ENCODE results near the gene SOX6.
"Not testable (repeated sequence)": the region's sequence is repeated elsewhere in the genome, so short reads cannot be mapped to it uniquely, and the experiment has no call there.

SOX6 gene

DNA sequence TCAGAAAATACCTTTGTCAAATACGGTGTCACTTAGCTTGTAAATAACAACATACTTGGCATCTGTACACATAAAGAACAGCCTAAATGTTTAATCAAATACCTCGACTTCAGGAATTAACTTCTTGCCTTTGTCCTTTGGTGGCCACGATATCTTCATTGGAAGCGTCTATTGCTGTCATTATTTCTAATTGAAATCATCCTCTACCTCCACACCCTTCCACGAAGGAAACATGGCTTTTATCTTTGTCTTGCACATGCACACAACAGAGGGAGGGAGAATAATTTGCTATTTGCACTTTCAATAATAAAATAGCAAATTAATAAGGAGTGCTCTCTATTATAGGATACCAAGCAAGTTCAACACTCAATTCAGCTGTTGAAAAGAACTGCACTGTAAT lies 25.8 kb upstream of the SOX6 start:
- H3K9me3 ChIP-seq (ENCODE audit: low read length): no peaks in the 10 kb centered on the region

DNA sequence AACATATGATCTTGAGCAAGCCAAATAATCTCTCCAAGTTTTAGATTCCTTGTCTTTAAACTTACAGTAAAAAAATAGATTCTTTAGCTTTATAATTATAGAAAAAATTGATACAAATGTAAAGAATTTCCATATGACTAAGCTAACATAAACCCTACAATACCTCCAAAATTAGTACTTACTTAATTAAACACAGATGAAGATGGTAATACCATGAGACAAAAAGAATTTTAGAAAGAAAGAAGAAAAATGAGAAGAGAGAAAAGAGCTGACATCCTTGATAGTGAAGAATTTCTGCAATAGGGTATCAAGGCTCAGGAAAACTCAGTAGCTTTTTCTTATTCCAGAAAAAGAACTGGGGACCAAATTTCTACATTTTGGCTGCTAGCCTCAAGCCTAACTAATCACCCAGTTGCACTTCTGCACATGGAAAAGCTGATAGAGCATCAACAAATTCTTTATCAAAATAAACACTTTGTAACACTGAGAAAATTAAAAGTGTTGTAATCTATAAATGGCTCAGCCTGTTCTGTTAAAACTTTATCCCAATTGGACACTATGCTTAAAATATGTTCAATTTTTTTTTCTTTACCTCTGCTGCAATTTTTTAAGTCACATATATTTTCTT lies 24.7 kb upstream of the SOX6 start:
- Histone ChIP-seq H3K27me3 (ENCODE audit: insufficient read depth, low read length) (no peaks in the 10 kb centered on the region), H3K9me3 (ENCODE audit: low read length) (no peaks in the 10 kb centered on the region), H3K36me3 (ENCODE audit: insufficient read depth, low read length) (no peaks in the 10 kb centered on the region), H2AFZ (ENCODE audit: low read depth, low read length) (no peak overlapping the region), H3K4me1 (ENCODE audit: insufficient read depth, low read length) (no peaks in the 10 kb centered on the region), H3K4me3 (ENCODE audit: low read length) (no peak overlapping the region)

More for the DNA sequence above, 25.8 kb upstream of the SOX6 start:
- H3K27me3 ChIP-seq (ENCODE audit: insufficient read depth, low read length): no peaks in the 10 kb centered on the region
- H3K4me1 ChIP-seq (ENCODE audit: insufficient read depth, low read length): no peaks in the 10 kb centered on the region
- no peak overlapping the region for H2AFZ ChIP-seq (ENCODE audit: low read depth, low read length)
- H3K36me3 ChIP-seq (ENCODE audit: insufficient read depth, low read length): no peaks in the 10 kb centered on the region
- no peak overlapping the region for H3K4me3 ChIP-seq (ENCODE audit: low read length)

- Histone ChIP-seq H2AFZ (ENCODE audit: low read depth, low read length) (no peak overlapping the region), H3K27me3 (ENCODE audit: insufficient read depth, low read length) (no peaks in the 10 kb centered on the region), H3K4me3 (ENCODE audit: low read length) (no peak overlapping the region), H3K36me3 (ENCODE audit: insufficient read depth, low read length) (no peaks in the 10 kb centered on the region), H3K9me3 (ENCODE audit: low read length) (no peaks in the 10 kb centered on the region), H3K4me1 (ENCODE audit: insufficient read depth, low read length) (no peaks in the 10 kb centered on the region)
These were observed 22.6 kb upstream of the SOX6 start for GRCh38 chr11:16378906-16379305.

- H3K36me3 ChIP-seq (ENCODE audit: insufficient read depth, low read length): no peaks in the 10 kb centered on the region
- H3K27me3 ChIP-seq (ENCODE audit: insufficient read depth, low read length): no peaks in the 10 kb centered on the region
- H3K4me1 ChIP-seq (ENCODE audit: insufficient read depth, low read length): no peaks in the 10 kb centered on the region
- no peak overlapping the region for H2AFZ ChIP-seq (ENCODE audit: low read depth, low read length)
- no peaks in the 10 kb centered on the region for H3K9me3 ChIP-seq (ENCODE audit: low read length)
- H3K4me3 ChIP-seq (ENCODE audit: low read length): no peak overlapping the region
These were observed 21.4 kb upstream of the SOX6 start for GRCh38 chr11:16377746-16378145.

- H3K4me3 ChIP-seq (ENCODE audit: low read length); H2AFZ ChIP-seq (ENCODE audit: low read depth, low read length); H3K27me3 ChIP-seq (ENCODE audit: insufficient read depth, low read length); H3K36me3 ChIP-seq (ENCODE audit: insufficient read depth, low read length); H3K4me1 ChIP-seq (ENCODE audit: insufficient read depth, low read length); H3K9me3 ChIP-seq (ENCODE audit: low read length): not testable (repeated sequence)
These were observed 19.3 kb upstream of the SOX6 start for GRCh38 chr11:16375664-16376063.

DNA sequence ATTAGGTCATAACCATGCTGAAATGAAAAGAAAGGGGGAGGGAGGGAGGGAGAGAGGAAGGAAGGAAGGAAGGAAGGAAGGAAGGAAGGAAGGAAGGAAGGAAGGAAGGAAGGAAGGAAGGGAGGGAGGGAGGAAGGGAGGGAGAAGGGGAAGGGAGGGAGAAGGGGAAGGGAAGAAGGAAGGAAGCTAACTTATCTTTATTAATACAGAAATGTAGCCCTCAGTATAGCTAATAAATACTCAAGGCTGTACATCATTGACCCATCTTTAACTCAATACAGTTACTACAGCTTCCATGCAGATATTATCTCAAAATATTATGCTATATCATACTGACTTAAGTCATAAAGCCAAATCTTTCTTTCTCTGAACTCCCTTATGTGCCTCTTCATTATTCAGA lies 17.4 kb upstream of the SOX6 start:
- Histone ChIP-seq H2AFZ (ENCODE audit: low read depth, low read length) (no peak overlapping the region), H3K9me3 (ENCODE audit: low read length) (no peaks in the 10 kb centered on the region), H3K4me3 (ENCODE audit: low read length) (no peak overlapping the region), H3K27me3 (ENCODE audit: insufficient read depth, low read length) (no peaks in the 10 kb centered on the region), H3K4me1 (ENCODE audit: insufficient read depth, low read length) (no peaks in the 10 kb centered on the region), H3K36me3 (ENCODE audit: insufficient read depth, low read length) (no peaks in the 10 kb centered on the region)

GRCh38 chr11:16372355-16372754 lies 16.0 kb upstream of the SOX6 start:
- H3K27me3 ChIP-seq (ENCODE audit: insufficient read depth, low read length): no peaks in the 10 kb centered on the region
- no peaks in the 10 kb centered on the region for H3K4me1 ChIP-seq (ENCODE audit: insufficient read depth, low read length)
- H2AFZ ChIP-seq (ENCODE audit: low read depth, low read length): no peak overlapping the region
- no peaks in the 10 kb centered on the region for H3K9me3 ChIP-seq (ENCODE audit: low read length)
- H3K4me3 ChIP-seq (ENCODE audit: low read length): no peak overlapping the region
- H3K36me3 ChIP-seq (ENCODE audit: insufficient read depth, low read length): no peaks in the 10 kb centered on the region

- H2AFZ ChIP-seq (ENCODE audit: low read depth, low read length): no peak overlapping the region
- H3K9me3 ChIP-seq (ENCODE audit: low read length): no peaks in the 10 kb centered on the region
- no peaks in the 10 kb centered on the region for H3K27me3 ChIP-seq (ENCODE audit: insufficient read depth, low read length)
- H3K4me3 ChIP-seq (ENCODE audit: low read length): no peak overlapping the region
- peaks cover 8% of the 10 kb centered on the region for H3K4me1 ChIP-seq (ENCODE audit: insufficient read depth, low read length)
- no peaks in the 10 kb centered on the region for H3K36me3 ChIP-seq (ENCODE audit: insufficient read depth, low read length)
These were observed 10.9 kb upstream of the SOX6 start for GRCh38 chr11:16367252-16367651.

DNA sequence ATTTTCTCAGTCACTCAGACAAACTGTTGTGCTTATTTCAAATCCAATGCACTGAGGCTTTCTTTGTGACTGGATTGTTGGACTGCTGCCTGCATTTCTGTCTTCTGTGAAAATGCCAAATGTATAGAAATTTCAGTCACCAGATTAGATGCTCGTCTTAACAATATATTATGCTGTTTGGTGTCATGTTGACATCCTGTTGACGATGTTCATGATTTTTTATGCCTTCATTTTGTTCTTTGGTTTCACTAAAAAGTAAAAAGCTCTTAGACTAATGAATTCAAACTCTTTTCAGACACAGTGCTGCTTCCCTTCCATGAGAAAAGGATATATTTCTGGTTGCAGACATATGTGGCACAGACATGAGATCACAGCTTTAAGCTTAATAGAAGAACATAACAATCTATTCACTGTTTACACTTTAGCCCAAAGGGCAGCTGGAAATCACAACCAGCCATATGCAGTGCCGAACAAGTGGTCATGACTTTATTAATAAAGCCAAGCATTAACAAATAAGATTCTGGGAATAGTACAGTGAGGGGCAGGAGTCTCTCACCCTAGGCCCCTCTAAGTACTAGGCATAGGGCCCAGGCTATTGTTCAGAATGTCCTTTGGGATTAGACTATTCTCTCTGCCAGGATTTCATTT lies 9.4 kb upstream of the SOX6 start:
- H3K27me3 ChIP-seq (ENCODE audit: insufficient read depth, low read length): no peaks in the 10 kb centered on the region
- no peaks in the 10 kb centered on the region for H3K9me3 ChIP-seq (ENCODE audit: low read length)
- peaks cover 8% of the 10 kb centered on the region for H3K4me1 ChIP-seq (ENCODE audit: insufficient read depth, low read length)
- H3K4me3 ChIP-seq (ENCODE audit: low read length): no peak overlapping the region
- no peak overlapping the region for H2AFZ ChIP-seq (ENCODE audit: low read depth, low read length)
- no peaks in the 10 kb centered on the region for H3K36me3 ChIP-seq (ENCODE audit: insufficient read depth, low read length)

- Histone ChIP-seq H3K9me3 (ENCODE audit: low read length) (no peaks in the 10 kb centered on the region), H3K4me3 (ENCODE audit: low read length) (no peak overlapping the region), H3K27me3 (ENCODE audit: insufficient read depth, low read length) (peaks cover 12% of the 10 kb centered on the region), H3K36me3 (ENCODE audit: insufficient read depth, low read length) (no peaks in the 10 kb centered on the region), H3K4me1 (ENCODE audit: insufficient read depth, low read length) (peaks cover 8% of the 10 kb centered on the region), H2AFZ (ENCODE audit: low read depth, low read length) (no peak overlapping the region)
These were observed 7.9 kb upstream of the SOX6 start for GRCh38 chr11:16364254-16364653.

DNA sequence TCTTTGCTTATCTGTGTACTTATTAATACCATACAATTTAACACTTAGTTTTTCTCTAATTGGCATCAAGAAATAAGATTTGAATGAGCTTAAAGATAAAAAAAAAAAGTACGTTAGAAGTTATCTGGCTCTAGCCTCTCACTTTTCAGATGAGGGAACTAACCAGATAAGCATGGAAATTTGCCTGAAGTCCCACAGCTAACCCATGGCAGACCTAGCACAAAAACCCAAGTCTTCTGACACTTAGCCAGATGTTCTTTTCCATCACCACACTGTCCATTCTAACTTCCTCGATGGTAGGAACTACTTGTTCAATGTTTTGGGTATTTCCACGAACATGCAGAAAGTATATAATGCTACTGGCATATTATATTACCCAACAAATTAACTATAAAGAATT lies 7.4 kb upstream of the SOX6 start:
- peaks cover 8% of the 10 kb centered on the region for H3K4me1 ChIP-seq (ENCODE audit: insufficient read depth, low read length)
- H3K27me3 ChIP-seq (ENCODE audit: insufficient read depth, low read length): peaks cover 15% of the 10 kb centered on the region

GRCh38 chr11:16361108-16361865 lies 4.9 kb upstream of the SOX6 start:
- H3K4me3 ChIP-seq (ENCODE audit: low read length): no peak overlapping the region
- peaks cover 17% of the 10 kb centered on the region for H3K27me3 ChIP-seq (ENCODE audit: insufficient read depth, low read length)

More for the DNA sequence above, 7.4 kb upstream of the SOX6 start:
- no peaks in the 10 kb centered on the region for H3K9me3 ChIP-seq (ENCODE audit: low read length)
- no peak overlapping the region for H3K4me3 ChIP-seq (ENCODE audit: low read length)
- H2AFZ ChIP-seq (ENCODE audit: low read depth, low read length): no peak overlapping the region
- H3K36me3 ChIP-seq (ENCODE audit: insufficient read depth, low read length): no peaks in the 10 kb centered on the region

GRCh38 chr11:16359369-16359768 lies 3.0 kb upstream of the SOX6 start:
- Histone ChIP-seq H3K27me3 (ENCODE audit: insufficient read depth, low read length) (peaks cover 25% of the 10 kb centered on the region), H2AFZ (ENCODE audit: low read depth, low read length) (no peak overlapping the region), H3K36me3 (ENCODE audit: insufficient read depth, low read length) (no peaks in the 10 kb centered on the region), H3K4me1 (ENCODE audit: insufficient read depth, low read length) (peaks cover 24% of the 10 kb centered on the region), H3K4me3 (ENCODE audit: low read length) (no peak overlapping the region), H3K9me3 (ENCODE audit: low read length) (no peaks in the 10 kb centered on the region)

More at GRCh38 chr11:16361108-16361865, 4.9 kb upstream of the SOX6 start:
- H2AFZ ChIP-seq (ENCODE audit: low read depth, low read length): no peak overlapping the region
- peaks cover 29% of the 10 kb centered on the region for H3K4me1 ChIP-seq (ENCODE audit: insufficient read depth, low read length)
- H3K9me3 ChIP-seq (ENCODE audit: low read length): no peaks in the 10 kb centered on the region
- H3K36me3 ChIP-seq (ENCODE audit: insufficient read depth, low read length): no peaks in the 10 kb centered on the region
